NCI-H2107 treated with DMSO at 0.1 percent for 48 hours (cell line): Measurements from ENCODE around the gene XRCC5.
"Not testable (repeated sequence)": the region's sequence is repeated elsewhere in the genome, so short reads cannot be mapped to it uniquely, and the experiment has no call there.

Experiments
- DNase-seq: peaks from one replicate; lab custom pipeline; 2025; ENCODE audit not compliant: unreplicated experiment; lab: John Stamatoyannopoulos, UW

Gene XRCC5

DNA sequence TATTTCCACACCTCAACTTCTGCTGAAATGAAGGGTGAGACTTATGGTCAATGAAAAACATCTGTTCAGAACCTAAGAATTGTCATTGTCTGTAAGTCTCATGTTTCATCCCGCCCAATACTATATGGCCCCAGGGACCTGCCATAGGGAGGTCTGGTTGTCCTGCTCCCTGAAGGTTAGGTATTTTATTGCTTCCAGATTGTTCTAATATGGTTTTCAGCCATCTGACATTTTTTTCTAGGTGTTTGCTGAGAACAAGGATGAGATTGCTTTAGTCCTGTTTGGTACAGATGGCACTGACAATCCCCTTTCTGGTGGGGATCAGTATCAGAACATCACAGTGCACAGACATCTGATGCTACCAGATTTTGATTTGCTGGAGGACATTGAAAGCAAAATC, 7.3 kb downstream of the XRCC5 start:
- no peak for DNase-seq

DNA sequence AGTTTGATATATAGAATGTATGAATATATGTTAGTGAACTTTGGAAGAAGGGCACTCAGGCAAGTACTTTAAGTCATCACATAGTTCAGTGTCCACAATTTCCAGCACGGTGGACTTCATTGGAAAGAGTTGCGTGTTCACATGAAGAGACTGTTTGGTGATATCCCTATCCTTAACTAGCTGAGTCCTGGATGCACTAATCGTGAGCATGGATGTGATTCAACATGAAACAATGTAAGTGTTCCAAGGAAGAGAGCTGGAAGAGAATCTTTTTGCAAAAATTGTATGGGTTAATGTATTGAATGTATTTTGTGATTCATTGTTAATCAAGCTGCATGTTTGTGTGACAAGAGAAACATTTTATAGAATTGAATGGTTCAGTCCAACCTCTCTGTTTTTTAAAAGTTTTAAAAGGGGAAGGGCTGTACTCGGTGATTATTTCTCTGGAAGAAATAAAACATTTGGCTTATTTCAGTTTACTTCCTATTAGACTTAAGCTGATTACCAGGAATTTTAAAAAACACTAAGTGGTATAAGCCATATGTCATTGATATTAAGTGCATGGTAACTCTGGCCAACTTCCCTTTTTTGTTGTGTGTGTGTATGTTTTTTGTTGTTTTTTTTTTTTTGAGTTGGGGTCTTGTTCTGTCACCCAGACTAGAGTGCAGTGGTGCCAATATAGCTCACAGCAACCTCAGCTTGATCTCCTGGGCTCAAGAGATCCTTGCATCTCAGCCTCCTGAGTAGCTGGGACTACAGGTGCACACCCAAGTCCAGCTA, 8.6 kb downstream of the XRCC5 start:
- no peak for DNase-seq

DNA sequence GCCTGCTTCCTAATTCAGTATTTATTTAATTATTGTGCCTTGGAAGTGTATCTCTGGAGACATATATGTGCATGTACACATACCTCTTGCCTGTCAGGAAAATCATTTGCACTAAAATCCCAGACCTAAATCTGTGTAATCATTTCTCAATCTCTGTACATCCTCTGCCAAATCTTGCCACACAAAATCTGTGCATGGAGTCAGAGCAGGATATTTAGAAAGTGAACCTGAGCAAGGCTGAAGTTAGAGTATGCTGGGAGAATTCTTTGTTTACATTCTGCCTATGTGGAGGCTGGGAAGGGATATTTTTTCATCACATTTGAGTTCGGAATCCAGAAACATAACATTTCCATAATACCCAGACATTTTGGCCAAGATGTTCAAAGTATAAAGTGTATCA, 9.3 kb downstream of the XRCC5 start:
- DNase-seq: no peak

DNA sequence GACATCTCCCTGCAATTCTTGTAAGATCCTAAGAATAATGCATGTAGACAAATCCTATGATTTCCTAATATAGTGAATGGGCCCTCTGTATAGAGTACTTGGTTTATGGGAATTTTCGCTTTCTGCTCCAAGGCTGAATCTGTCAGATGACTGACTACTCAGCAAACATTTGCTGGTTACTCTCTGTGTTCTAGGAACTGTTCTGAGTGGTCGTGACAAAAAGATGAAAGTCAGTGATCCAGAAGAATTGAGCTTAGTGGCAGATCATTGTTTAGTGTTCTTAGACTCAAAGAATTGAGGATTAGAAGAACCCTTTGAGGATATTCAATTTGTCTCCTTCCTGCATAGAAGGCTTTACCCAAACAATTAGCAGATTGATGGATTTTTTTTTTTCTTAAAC, 10.0 kb downstream of the XRCC5 start:
- DNase-seq: no peak

DNA sequence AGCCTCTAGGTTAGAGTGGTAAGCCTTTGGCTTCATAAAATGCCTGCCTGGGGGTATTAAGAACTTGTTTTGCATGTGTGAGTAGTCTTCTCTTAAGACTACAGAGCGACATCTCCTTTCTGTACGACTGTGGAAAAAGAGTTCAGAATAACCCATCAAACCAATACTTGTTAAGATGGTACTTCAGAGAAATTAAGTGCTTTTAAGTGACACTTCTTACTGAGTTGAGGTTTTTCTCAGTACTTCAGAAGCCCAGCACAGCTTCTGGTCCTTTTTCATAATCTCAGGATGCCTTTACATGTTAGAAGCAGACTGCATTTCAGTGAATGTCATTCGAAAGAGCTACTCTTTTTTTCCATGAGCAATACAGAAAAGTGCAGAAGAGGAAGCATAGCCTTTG, 10.8 kb downstream of the XRCC5 start:
- no peak for DNase-seq

DNA sequence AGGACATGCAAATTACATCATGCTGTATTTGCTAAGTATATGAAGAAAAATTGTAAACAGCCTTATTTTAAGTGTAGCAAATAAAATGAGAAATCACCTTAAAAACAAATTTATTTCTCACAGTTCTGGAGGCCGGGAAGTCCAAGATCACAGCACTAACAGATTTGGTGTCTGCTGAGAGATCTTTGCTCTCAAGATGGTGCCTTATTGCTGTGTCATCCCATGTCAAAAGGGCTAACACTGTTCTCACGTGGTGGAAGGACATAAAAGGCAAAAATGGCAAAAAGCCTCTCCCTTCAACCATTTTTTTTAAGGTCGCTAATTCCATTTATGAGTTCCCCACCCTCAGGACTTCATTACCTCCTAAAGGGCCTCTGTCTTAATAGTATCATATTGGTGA, 12.1 kb downstream of the XRCC5 start:
- no peak for DNase-seq

DNA sequence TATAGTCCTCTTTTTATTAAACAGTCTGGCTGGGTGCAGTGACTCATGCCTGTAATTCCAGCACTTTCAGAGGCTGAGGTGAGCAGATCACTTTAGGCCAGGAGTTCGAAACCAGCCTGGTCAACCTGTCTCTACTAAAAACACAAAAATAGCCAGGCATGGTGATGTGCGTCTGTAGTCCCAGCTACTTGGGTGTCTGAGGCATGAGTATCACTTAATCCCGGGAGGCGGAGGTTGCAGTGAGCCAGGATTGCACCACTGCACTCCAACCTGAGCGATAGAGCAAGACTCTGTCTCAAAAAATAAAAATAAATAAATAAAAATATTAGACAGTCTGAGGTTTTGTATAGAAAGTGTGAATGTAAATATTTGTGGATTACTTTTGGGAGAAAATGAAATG, 17.8 kb downstream of the XRCC5 start:
- no peak for DNase-seq

DNA sequence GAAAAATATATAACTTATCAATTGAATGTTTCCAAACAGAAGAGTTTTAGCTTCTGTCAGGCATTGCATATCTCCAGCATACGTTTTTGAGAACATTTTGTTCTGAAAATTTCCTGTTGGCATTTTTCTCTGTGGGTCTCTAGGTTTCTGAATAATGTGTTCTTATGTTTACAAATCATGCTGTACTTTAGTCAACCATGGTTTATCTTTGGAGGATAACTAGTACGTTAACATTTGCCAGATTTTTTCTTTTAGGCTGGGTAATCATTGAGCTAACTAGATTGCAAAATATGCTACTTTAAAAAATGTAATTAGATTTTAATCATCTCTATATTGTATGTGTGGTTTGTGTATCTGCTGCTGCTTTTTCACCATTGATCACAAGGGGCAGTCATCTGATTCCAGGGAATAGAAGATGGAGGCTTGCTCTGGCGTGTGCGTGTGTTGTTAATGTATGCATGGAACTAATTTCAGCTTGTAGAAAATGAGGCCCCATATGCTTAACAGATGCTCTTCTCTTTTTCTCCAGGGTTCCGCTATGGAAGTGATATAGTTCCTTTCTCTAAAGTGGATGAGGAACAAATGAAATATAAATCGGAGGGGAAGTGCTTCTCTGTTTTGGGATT, 21.3 kb downstream of the XRCC5 start:
- DNase-seq: no peak

DNA sequence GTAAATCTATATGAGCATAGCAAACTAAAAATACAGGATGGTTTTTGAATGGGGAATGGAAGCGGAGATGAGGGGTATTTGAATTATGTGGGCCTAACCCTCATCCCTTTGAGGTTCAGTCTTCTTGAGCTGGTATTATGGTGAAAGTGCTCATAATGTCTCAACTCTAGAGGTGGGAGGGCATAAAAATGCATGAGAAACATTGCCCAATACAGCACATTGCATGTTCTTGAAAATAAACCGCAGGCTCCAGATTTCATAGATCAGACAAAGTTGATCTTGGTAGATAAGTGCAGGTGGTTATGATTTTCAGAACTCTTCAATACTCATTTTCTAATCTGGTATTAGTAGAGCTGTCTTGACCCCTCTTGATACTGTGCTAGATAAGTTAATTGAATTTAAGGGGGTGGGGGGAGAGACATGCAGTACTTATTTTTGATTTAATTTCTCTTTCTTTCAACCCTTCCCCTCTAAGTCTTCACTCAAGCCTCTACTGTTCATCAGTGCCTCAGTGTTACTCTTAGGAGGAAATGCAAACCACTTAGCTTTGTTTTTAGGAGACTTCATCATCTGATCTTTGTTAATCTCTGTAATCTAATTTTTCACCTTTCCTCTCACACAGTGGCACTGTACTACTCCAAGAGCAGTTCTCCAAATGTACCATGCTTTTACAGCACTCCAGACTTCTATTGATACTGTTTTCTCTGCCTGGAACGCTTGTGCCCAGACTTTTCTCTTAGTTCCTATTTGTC, 22.2 kb downstream of the XRCC5 start:
- no peak for DNase-seq

DNA sequence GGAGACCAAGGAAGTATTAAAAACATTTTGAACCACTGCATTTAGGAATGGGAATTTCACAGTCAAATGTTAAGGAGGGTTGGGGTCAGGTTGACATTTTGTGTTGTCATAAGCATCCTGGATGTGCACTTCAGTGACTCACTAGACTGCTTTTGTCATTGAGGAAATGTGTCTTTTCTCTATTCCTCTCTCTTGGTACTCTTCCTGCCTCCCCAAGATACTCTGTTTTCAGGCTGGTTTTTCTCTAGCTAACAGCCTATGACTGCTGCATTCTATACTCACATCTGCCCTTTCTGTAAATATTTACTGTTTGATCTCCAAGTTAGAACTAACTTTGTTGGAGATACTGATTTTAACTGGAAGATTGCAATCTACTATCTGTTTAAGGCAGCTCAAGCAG, 23.4 kb downstream of the XRCC5 start:
- no peak for DNase-seq

DNA sequence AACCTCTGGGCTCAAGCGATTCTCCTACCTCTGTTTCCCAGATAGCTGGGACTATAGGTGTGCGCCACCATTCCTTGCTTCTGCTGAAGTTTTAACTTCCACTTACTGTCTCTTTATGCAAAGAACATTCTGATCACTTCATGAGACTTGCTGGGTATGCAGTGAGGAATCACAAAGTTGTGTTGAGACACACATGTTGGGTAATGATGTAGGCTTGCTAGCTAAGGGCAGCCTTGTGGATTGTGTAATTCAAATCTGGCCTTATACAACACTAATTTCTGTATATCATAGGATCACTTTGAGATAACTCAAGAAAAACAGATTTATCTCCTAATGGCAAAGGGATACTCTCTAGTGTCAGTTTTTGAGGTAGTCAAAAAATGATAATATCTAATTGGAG, 24.2 kb downstream of the XRCC5 start:
- DNase-seq: no peak

DNA sequence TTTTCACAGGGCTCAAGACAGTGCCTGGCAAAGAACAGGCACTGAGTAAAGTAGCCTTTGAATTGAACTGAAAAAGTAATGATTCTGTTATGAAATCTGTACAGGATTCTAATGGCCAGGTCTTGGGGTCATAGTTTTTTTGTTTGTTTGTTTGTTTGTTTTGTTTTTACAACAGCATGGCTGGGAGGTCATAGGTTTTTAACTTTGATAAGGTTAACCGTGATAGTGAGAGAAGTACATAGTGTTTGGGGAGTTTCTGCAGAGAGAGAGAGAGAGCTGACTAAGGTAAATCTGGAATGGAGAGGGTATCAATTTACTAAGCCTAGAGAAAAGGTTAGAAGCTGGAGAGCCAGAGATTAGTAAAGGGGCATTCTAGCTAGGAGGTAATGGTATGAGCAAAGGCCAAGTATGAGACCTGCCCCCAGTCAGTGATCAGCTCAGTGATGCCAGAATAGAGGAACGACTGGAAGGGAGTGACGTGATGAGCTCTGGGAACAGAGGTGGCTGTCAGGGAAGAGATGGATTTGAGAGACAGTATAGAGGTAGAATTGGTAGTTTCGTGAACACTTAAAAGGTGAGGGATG, 25.9 kb downstream of the XRCC5 start:
- no peak for DNase-seq

DNA sequence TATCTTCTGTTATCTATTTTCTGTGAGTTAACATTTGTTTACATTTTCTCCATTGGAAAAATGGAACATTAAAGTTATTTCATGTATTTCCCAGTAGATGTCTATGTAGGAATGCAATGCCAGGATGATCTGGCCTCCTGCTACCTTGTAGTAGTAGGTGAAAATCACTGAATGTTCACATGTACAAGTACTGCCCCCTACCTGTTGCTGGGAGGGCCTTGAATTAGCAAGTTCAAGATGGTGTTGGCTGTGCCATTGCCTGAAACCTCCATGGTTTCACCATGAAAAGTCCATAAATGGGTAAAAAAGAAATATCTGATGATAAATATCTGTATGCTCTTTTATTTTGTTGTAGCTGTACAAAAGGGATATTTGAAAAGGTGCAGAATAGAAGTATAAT, 30.7 kb downstream of the XRCC5 start:
- no peak for DNase-seq

DNA sequence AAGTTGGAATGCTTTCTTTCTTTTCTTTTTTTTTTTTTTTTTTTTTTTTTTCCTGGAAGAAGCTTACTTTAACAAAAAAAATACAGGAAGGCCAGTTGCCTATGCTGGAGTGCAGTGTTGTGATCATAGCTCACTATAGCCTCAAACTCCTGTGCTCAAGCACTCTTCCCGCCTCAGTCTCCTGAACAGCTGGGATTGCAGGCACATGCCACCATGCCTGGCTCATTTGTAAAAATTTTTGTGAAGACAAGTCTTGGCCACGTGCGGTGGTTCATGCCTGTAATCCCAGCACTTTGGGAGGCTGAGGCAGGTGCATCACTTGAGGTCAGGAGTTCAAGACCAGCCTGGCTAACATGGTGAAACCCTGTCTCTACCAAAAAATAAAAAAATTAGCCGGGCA, 32.4 kb downstream of the XRCC5 start:
- not testable (repeated sequence) for DNase-seq

DNA sequence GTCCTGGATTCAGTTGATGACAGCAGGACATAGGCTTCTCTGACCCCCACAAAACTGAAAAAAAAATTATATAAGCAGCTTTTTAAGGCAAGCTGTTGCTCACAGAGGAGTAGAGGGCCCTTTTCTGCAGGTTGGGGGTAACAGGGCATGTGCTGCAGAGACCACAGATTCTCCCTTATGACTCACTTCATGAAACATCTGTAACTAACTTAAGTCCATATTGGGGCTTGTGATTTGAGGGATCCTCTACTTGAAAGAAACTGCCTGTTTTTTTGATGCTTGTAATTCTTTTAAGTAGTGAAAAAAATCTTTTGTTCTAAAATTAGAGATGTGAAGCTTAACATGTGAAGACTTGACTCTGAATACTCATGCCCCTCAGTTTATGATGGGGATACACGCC, 33.4 kb downstream of the XRCC5 start:
- DNase-seq: no peak

DNA sequence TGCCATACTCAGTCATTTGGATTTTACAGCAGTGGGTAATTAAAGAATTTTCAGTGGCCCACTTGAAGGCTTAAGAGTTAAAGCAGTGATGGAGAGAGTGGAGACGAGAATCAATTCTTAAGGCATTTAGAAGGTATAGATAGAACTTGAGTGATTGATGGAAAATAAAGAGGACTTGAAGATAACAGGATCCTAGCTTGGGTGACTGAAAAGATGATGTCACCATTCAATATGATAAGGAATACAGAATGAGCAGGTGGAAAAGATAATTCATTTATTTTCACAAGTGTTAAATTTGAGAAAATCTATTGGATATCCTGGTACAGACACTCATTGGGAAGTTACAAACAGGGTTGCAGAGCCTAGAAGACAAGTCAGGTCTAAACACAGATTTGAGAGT, 35.2 kb downstream of the XRCC5 start:
- DNase-seq: no peak

DNA sequence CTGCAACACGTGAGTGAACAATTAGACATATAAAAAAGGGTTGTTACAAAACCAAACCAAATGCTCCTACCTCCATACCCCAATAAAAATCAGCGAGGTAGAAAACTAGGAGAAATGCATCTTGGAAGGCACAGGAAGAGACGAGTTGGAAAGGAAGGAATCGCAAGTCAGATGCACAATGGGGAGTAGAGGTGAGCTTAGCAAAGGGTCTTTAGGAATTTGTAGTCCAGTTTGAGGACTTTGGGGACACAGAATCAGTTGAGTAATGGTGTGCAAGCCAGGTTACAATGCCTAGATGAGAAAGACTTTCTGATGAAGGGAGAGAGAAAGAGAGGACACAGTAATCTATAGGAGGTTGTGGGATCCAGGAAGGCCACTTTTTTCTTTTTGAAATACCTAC, 35.7 kb downstream of the XRCC5 start:
- DNase-seq: no peak

DNA sequence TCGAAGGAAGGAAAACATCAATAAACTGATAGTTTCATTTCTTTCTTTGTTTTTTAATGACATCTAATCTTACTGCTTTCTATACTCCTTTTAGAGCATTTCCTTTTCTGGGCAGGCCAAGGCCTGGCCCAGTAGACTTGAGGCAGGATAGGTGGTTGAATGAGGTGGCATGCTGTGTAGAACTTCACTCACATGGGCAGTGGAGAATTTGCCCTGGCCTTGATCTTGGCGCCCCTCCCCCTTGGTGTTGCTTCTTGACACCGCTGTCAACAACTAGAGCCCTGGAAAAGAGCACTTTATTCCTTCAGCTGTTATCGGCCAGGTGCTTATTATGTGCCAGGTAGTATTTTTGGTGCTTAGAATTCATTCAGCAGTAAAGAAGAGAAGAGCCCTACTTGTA, 37.4 kb downstream of the XRCC5 start:
- DNase-seq: no peak

DNA sequence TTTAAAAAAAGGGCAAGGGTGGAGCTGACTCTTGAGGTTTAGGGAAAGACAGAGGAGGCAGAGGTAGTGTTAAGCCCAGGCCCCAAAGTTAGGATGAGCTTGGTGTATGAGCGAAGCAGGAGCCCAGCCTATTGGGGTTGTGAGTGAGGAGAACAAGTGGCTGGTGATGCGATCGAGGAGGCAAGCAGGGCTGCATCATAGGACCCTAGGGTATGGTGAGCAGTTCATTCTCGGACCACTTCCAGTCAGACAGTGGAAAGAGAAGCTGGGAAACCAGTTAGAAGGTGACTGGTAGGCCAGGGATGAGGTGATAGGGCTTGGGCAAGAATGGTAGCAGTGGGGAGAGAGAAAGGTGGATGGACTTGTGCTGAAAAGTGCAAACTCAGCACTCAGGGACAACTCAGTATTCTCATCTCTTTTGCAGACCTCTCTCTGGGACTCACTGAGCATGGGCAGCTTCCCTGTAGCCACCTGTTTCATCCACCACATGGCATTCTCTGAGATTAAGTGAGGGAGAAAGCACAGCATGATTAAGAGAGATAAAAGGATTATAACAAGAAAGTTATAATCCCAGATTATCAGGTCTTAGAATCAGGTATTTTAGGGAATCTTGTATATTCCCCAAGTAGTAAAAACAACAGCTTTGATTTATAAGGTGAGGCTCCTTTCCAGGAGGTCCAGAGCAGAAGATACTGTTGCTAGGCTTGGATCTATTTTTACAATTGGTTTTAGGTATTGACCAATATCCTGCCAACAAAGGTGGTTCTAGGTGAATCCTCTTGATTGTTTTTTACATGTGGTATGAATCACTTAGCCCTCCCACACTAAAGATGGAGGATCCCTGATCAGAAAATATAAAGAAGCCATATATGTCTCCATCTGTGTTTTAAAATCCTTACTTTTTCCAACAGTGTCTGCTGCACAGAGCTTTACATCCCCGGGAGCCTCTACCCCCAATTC, 38.3 kb downstream of the XRCC5 start:
- no peak for DNase-seq

DNA sequence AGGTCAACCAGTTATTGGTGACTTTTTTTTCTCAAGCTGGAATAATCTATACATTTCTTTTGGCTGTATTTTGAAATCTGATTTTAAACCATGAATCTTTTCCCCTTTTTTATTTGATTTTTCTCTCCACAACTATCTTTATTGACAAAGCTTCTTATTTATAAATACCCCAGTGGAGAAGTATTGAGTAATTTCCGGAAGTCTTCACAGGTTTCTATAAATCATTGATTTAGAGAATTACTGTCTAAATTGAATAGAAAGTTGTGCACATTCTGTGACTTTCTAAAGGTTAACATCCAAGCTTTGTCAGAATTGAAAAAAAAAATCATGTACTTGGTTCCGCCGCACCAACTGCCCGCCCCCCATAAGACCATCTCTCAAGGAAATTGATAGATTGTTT, 39.8 kb downstream of the XRCC5 start:
- DNase-seq: no peak

DNA sequence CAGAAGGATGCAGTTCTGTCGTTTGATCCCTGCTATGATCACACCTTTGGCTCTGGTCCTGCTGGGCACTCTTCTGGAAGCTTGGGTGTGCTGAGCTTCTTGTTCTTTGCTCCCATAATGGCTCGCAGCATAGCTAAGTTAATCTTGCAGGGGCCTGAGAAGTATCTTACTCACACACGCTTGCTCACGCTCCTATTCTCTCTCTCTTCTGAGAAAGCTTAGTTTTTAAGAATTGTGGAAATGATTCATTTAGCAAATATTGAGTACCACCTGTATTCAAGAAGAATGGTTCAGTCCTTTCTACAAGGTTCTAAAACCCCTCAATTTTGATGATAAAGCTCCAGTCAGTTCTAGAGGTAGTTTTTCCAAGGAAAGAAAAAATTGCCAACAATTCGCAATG, 40.6 kb downstream of the XRCC5 start:
- no peak for DNase-seq
